H9 (cell line): ENCODE measurements around the gene IL24. TPM values are rescaled to one million over a fixed set of nuclear protein-coding genes. Genes with fewer than 3 reads are reported as not detected.

ENCODE experiments used
- DNase-seq: peaks from one replicate; pipeline ENCODE4 v3.0.0-alpha.2; 2017
- H2AFZ ChIP-seq: one replicate; pipeline ENCODE4 v1.6.1; 2013; ENCODE audit warnings: mild to moderate bottlenecking, low read length, control low read depth, moderate library complexity
- H2AK5ac ChIP-seq: 2 replicates; pipeline ENCODE4 v1.6.1; 2013; ENCODE audit warnings: low read length, control low read depth, mixed read lengths; ENCODE audit not compliant: insufficient read length
- H2BK120ac ChIP-seq: one replicate; pipeline ENCODE4 v1.6.1; 2013; ENCODE audit warnings: low read depth, mild to moderate bottlenecking, low read length, control low read depth, inconsistent platforms; ENCODE audit not compliant: poor library complexity, severe bottlenecking
- H2BK12ac ChIP-seq: 2 replicates; pipeline ENCODE4 v1.6.1; 2013; ENCODE audit warnings: low read length, control low read depth, mixed read lengths, low read depth; ENCODE audit not compliant: insufficient read length
- H2BK15ac ChIP-seq: 2 replicates; pipeline ENCODE4 v1.6.1; 2013; ENCODE audit warnings: low read depth, low read length, control low read depth
- H2BK20ac ChIP-seq: one replicate; pipeline ENCODE4 v1.6.1; 2013; ENCODE audit warnings: low read depth, mild to moderate bottlenecking, low read length, control low read depth, inconsistent platforms; ENCODE audit not compliant: poor library complexity, severe bottlenecking
- H2BK5ac ChIP-seq: 2 replicates; pipeline ENCODE4 v1.6.1; 2013; ENCODE audit warnings: low read length, control low read depth, mixed read lengths; ENCODE audit not compliant: insufficient read length
- H3K14ac ChIP-seq: 2 replicates; pipeline ENCODE4 v1.6.1; 2013; ENCODE audit warnings: low read length, control low read depth; ENCODE audit not compliant: insufficient read depth
- H3K18ac ChIP-seq: 2 replicates; pipeline ENCODE4 v1.6.1; 2013; ENCODE audit warnings: low read depth, mild to moderate bottlenecking, mixed read lengths, low read length, control low read depth; ENCODE audit not compliant: insufficient read length
- H3K23ac ChIP-seq: 2 replicates; pipeline ENCODE4 v1.6.1; 2013; ENCODE audit warnings: low read length, control low read depth, mixed read lengths, low read depth; ENCODE audit not compliant: insufficient read length
- H3K23me2 ChIP-seq: 2 replicates; pipeline ENCODE4 v1.6.1; 2013; ENCODE audit warnings: low read depth, mild to moderate bottlenecking, mixed read lengths, low read length, control low read depth; ENCODE audit not compliant: insufficient read length, poor library complexity, severe bottlenecking
- H3K27ac ChIP-seq: 2 replicates; pipeline ENCODE4 v1.5.1; 2013; ENCODE audit warnings: low read length, control low read depth, mixed read lengths, low read depth; ENCODE audit not compliant: insufficient read length
- H3K27me3 ChIP-seq: 2 replicates; pipeline ENCODE4 v1.6.1; 2013; ENCODE audit warnings: low read length, control low read depth, inconsistent platforms; ENCODE audit not compliant: insufficient read depth
- H3K4ac ChIP-seq: 2 replicates; pipeline ENCODE4 v1.6.1; 2013; ENCODE audit warnings: low read depth, mild to moderate bottlenecking, control low read depth, inconsistent platforms, low read length, moderate library complexity
- H3K4me1 ChIP-seq: 2 replicates; pipeline ENCODE4 v1.6.1; 2013; ENCODE audit warnings: low read length, control low read depth, inconsistent platforms; ENCODE audit not compliant: insufficient read depth
- H3K4me2 ChIP-seq: 2 replicates; pipeline ENCODE4 v1.6.1; 2013; ENCODE audit warnings: low read length, control low read depth, mixed read lengths; ENCODE audit not compliant: insufficient read length, insufficient read depth
- H3K56ac ChIP-seq: 2 replicates; pipeline ENCODE4 v1.6.1; 2013; ENCODE audit warnings: low read depth, mild to moderate bottlenecking, mixed read lengths, low read length, control low read depth; ENCODE audit not compliant: insufficient read length
- H3K79me1 ChIP-seq: 2 replicates; pipeline ENCODE4 v1.6.1; 2013; ENCODE audit warnings: low read depth, mild to moderate bottlenecking, moderate library complexity, low read length, control low read depth, inconsistent platforms; ENCODE audit not compliant: insufficient read depth, poor library complexity, severe bottlenecking
- H3K79me2 ChIP-seq: 2 replicates; pipeline ENCODE4 v1.6.1; 2013; ENCODE audit warnings: low read length, control low read depth, inconsistent platforms; ENCODE audit not compliant: insufficient read depth
- H3K9ac ChIP-seq: 2 replicates; pipeline ENCODE4 v1.6.1; 2013; ENCODE audit warnings: low read length, control low read depth, mixed read lengths; ENCODE audit not compliant: insufficient read length; ENCODE audit errors: extremely low read depth
- H3K9me3 ChIP-seq: one replicate; pipeline ENCODE4 v1.6.1; 2013; ENCODE audit warnings: low read depth, low read length, inconsistent platforms; ENCODE audit not compliant: control insufficient read depth
- H3T11ph ChIP-seq: one replicate; pipeline ENCODE4 v1.6.1; 2013; ENCODE audit warnings: mild to moderate bottlenecking, low read length, control low read depth, inconsistent platforms
- H4K20me1 ChIP-seq: one replicate; pipeline ENCODE4 v1.6.1; 2013; ENCODE audit not compliant: control insufficient read depth, insufficient read length, insufficient read depth
- H4K5ac ChIP-seq: 2 replicates; pipeline ENCODE4 v1.6.1; 2013; ENCODE audit warnings: low read depth, mild to moderate bottlenecking, mixed read lengths, low read length, control low read depth; ENCODE audit not compliant: insufficient read length
- H4K8ac ChIP-seq: replicated peaks from 2 replicates; pipeline ENCODE4 v1.6.1; 2013; ENCODE audit warnings: low read length, control low read depth, mixed read lengths, low read depth; ENCODE audit not compliant: insufficient read length
- H4K91ac ChIP-seq: 2 replicates; pipeline ENCODE4 v1.6.1; 2013; ENCODE audit warnings: low read depth, mild to moderate bottlenecking, moderate library complexity, mixed read lengths, low read length, control low read depth; ENCODE audit not compliant: insufficient read length
- H3K27ac Mint-ChIP-seq, 3 experiments: 2 replicates in 2 of 3; 3 replicates in 1 of 3; pipeline ENCODE4 v1.8.0; 2020 to 2021; ENCODE audit warnings: mixed read lengths in 3 of 3, mild to moderate bottlenecking in 1 of 3, moderate library complexity in 1 of 3
- H3K27me3 Mint-ChIP-seq: 2 replicates; pipeline ENCODE4 v1.8.0; 2021; ENCODE audit warnings: low read depth, mild to moderate bottlenecking, moderate library complexity, mixed read lengths
- H3K36me3 Mint-ChIP-seq, 3 experiments: 2 replicates in 2 of 3; 3 replicates in 1 of 3; pipeline ENCODE4 v1.8.0; 2020 to 2021; ENCODE audit warnings: low read depth in 3 of 3, mixed read lengths in 3 of 3; ENCODE audit not compliant: insufficient read depth in 1 of 3
- H3K4me1 Mint-ChIP-seq, 2 experiments: 2 replicates each; pipeline ENCODE4 v1.8.0; 2020; ENCODE audit warnings: mixed read lengths in 2 of 2
- H3K4me3 Mint-ChIP-seq, 2 experiments: 2 replicates in 1 of 2; 3 replicates in 1 of 2; pipeline ENCODE4 v1.8.0; 2020 to 2021; ENCODE audit warnings: mild to moderate bottlenecking in 2 of 2, mixed read lengths in 2 of 2, moderate library complexity in 1 of 2
- H3K9me3 Mint-ChIP-seq, 2 experiments: 2 replicates in 1 of 2; 3 replicates in 1 of 2; pipeline ENCODE4 v1.8.0; 2020; ENCODE audit warnings: mild to moderate bottlenecking in 2 of 2, mixed read lengths in 2 of 2, moderate library complexity in 1 of 2
- CTCF ChIP-seq: fragments of 200-600 bp; sonication (generic); conservative IDR thresholded peaks from 3 replicates; pipeline ENCODE4 v1.8.0; 2021; ENCODE audit warnings: antibody characterized with exemption, mild to moderate bottlenecking
- WGBS: extraction: QIAGEN DNeasy Blood & Tissue Kit; methylation state at CpG from one replicate; pipeline ENCODE4 v1.1.7; 2013; ENCODE audit warnings: missing lambda C conversion rate, low lambda C conversion rate, mixed read lengths; ENCODE audit not compliant: insufficient read length; ENCODE audit errors: extremely low coverage; 5-methylcytosine and 5-hydroxymethylcytosine counted together
- total RNA-seq: library from RNA; stranded (reverse); gene quantifications from 2 replicates; pipeline ENCODE4 v1.2.1, GENCODE V29; 2021

Gene IL24
- total RNA-seq, 1 experiment from 2014 or later = not detected

- no peak overlapping the region for H3K23ac ChIP-seq
- no peak for TF ChIP-seq CTCF
- H3K4me1 ChIP-seq = no peaks in the 10 kb centered on the region
- no peak overlapping the region for H3T11ph ChIP-seq
- Mint-ChIP-seq H3K4me1 (peaks cover 8 to 12% of the 10 kb centered on the region in 2 experiments), H3K4me3 (no peak overlapping the region), H3K27ac (no peak overlapping the region; a peak in 1 of 7 replicates), H3K9me3 (no peaks in the 10 kb centered on the region), H3K27me3 (peaks cover 16% of the 10 kb centered on the region), H3K36me3 (no peaks in the 10 kb centered on the region)
- no peaks in the 10 kb centered on the region for H3K79me1 ChIP-seq
- no peak overlapping the region for H3K14ac ChIP-seq
- H3K79me2 ChIP-seq = no peaks in the 10 kb centered on the region
- H2AK5ac ChIP-seq = no peak overlapping the region
- no peaks in the 10 kb centered on the region for H3K9me3 ChIP-seq
- H2BK15ac ChIP-seq = no peak overlapping the region
- no peak overlapping the region for H4K8ac ChIP-seq
- H3K27me3 ChIP-seq = no peaks in the 10 kb centered on the region
- H2BK5ac ChIP-seq = no peak overlapping the region
- H3K18ac ChIP-seq = no peak overlapping the region
- no peaks in the 10 kb centered on the region for H3K23me2 ChIP-seq
- no peak overlapping the region for H2BK120ac ChIP-seq
- no peak overlapping the region for H3K9ac ChIP-seq
- no peak overlapping the region for H3K27ac ChIP-seq
- no peaks in the 10 kb centered on the region for H4K20me1 ChIP-seq
- DNase-seq = no peak
- WGBS = no CpG with 5 or more reads among the region's 3 CpGs
- H2BK12ac ChIP-seq = no peak overlapping the region
- no peak overlapping the region for H4K91ac ChIP-seq
- no peak overlapping the region for H2BK20ac ChIP-seq
- no peak overlapping the region for H3K56ac ChIP-seq
- no peak overlapping the region for H2AFZ ChIP-seq
- H4K5ac ChIP-seq = no peak overlapping the region
- no peak overlapping the region for H3K4me2 ChIP-seq
- no peak overlapping the region for H3K4ac ChIP-seq
These were observed 982 bp upstream of the IL24 start for GRCh38 chr1:206896261-206896660.
